ENCODE measurements around the gene SIGMAR1.

Gene SIGMAR1

GRCh38 chr9:34611811-34612787 is 25.5 kb downstream of the SIGMAR1 start, which contains the start of gene RPP25L:
RPP25L (minus strand) TSS chr9:34612097; CDS start chr9:34611296, 801 bp downstream.
- H3K27me3 ChIP-seq, result no peaks in the 10 kb centered on the region
- DNase-seq, result peak; percentile 85 to 93
- peak within 1 kb of the TSS; percentile 76 to 83 for H3K27ac ChIP-seq
- peak within 1 kb of the TSS; percentile 60 to 63 for H3K4me3 ChIP-seq
- intact Hi-C loops (cut with DNase I; ENCODE audit: low total_unique reads), result loop anchor here (2.0 to 10.0 kb wide), 3 partner anchors 21 to 157 kb away; partner anchors contain the start of genes DNAI1 and FAM219A
- peaks cover 11 to 36% (median 34%) of the 10 kb centered on the region in 3 donors for H3K36me3 ChIP-seq
- peaks cover 0 to 24% (median 20%) of the 10 kb centered on the region in 4 donors for H3K4me1 ChIP-seq
- no peaks in the 10 kb centered on the region for H3K9me3 ChIP-seq
- TF ChIP-seq, protein P1, sequence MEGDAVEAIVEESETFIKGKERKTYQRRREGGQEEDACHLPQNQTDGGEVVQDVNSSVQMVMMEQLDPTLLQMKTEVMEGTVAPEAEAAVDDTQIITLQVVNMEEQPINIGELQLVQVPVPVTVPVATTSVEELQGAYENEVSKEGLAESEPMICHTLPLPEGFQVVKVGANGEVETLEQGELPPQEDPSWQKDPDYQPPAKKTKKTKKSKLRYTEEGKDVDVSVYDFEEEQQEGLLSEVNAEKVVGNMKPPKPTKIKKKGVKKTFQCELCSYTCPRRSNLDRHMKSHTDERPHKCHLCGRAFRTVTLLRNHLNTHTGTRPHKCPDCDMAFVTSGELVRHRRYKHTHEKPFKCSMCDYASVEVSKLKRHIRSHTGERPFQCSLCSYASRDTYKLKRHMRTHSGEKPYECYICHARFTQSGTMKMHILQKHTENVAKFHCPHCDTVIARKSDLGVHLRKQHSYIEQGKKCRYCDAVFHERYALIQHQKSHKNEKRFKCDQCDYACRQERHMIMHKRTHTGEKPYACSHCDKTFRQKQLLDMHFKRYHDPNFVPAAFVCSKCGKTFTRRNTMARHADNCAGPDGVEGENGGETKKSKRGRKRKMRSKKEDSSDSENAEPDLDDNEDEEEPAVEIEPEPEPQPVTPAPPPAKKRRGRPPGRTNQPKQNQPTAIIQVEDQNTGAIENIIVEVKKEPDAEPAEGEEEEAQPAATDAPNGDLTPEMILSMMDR (IDR thresholded peaks at IDR 0.05), result no peak

- no peak for DNase-seq
- H3K4me1 ChIP-seq, result peaks cover 0 to 24% (median 20%) of the 10 kb centered on the region in 4 donors
- no peaks in the 10 kb centered on the region for H3K27me3 ChIP-seq
- peak overlapping the region; percentile 60 to 63 for H3K4me3 ChIP-seq
- TF ChIP-seq, protein P1 (IDR thresholded peaks at IDR 0.05), result no peak
- H3K9me3 ChIP-seq, result no peaks in the 10 kb centered on the region
- peak overlapping the region; percentile 76 to 83 for H3K27ac ChIP-seq
- intact Hi-C loops (cut with DNase I; ENCODE audit: low total_unique reads), result loop anchor here (10.0 kb wide), 2 partner anchors 93 to 157 kb away; partner anchors contain the start of genes DNAI1 and FAM219A
- H3K36me3 ChIP-seq, result peaks cover 10 to 29% (median 27%) of the 10 kb centered on the region in 3 donors
These were observed 26.3 kb downstream of the SIGMAR1 start for GRCh38 chr9:34611251-34611810.

- DNase-seq, result no peak
- intact Hi-C loops (cut with DNase I; ENCODE audit: low total_unique reads), result loop anchor here (10.0 kb wide), 2 partner anchors 94 to 156 kb away; partner anchors contain the start of genes DNAI1 and FAM219A
These were observed 27.0 kb downstream of the SIGMAR1 start for GRCh38 chr9:34610434-34611206.

GRCh38 chr9:34607331-34607730 is 30.3 kb downstream of the SIGMAR1 start:
- intact Hi-C loops (cut with DNase I; ENCODE audit: low total_unique reads), result no loop called here
- Histone ChIP-seq H3K36me3 (no peaks in the 10 kb centered on the region), H3K4me3 (no peak overlapping the region), H3K27me3 (no peaks in the 10 kb centered on the region), H3K27ac (no peak overlapping the region), H3K4me1 (peaks cover 0 to 14% (median 11%) of the 10 kb centered on the region in 4 donors), H3K9me3 (no peaks in the 10 kb centered on the region)
- TF ChIP-seq, protein P1 (IDR thresholded peaks at IDR 0.05), result no peak
- no peak for DNase-seq

More at GRCh38 chr9:34610434-34611206, 27.0 kb downstream of the SIGMAR1 start:
- no peak overlapping the region for H3K27ac ChIP-seq
- no peaks in the 10 kb centered on the region for H3K27me3 ChIP-seq
- H3K9me3 ChIP-seq, result no peaks in the 10 kb centered on the region
- H3K36me3 ChIP-seq, result peaks cover 3 to 22% (median 21%) of the 10 kb centered on the region in 3 donors
- peaks cover 0 to 24% (median 20%) of the 10 kb centered on the region in 4 donors for H3K4me1 ChIP-seq
- TF ChIP-seq, protein P1 (IDR thresholded peaks at IDR 0.05), result no peak
- H3K4me3 ChIP-seq, result no peak overlapping the region

DNA sequence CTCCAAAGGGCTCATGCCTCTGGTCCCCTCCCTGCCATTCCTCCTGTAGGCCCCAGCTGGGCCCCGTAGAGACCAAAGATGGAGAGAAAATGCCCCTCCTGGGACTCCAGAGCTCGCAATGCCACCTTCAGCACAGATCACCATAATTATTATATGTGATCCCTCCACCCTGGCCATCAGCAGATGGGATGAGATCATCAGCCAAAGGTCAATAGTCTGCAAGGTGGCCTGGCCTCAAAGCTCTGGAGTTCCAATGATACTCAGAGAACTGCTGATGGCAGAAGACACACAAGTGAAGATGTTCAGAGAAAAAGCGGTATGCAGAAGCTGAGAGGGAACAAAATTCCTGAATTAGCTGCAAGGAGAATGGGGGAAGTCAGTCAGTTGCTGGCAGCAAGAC is 30.7 kb downstream of the SIGMAR1 start:
- DNase-seq, result no peak
- TF ChIP-seq, protein P1 (IDR thresholded peaks at IDR 0.05), result no peak
- no peaks in the 10 kb centered on the region for H3K27me3 ChIP-seq
- no peak overlapping the region for H3K4me3 ChIP-seq
- H3K27ac ChIP-seq, result no peak overlapping the region
- intact Hi-C loops (cut with DNase I; ENCODE audit: low total_unique reads), result no loop called here
- no peaks in the 10 kb centered on the region for H3K9me3 ChIP-seq
- H3K4me1 ChIP-seq, result peaks cover 0 to 12% (median 9%) of the 10 kb centered on the region in 4 donors
- no peaks in the 10 kb centered on the region for H3K36me3 ChIP-seq

Measured in tibial artery (tissue), 4 donors.